GM23338 (cell line): ENCODE results near the gene SEMA4D. TPM values are rescaled to one million over a fixed set of nuclear protein-coding genes. Genes with fewer than 3 reads are reported as not detected.

ENCODE experiments used
- ATAC-seq: fragments of 200-7000 bp; cut with Tn5 transposase; 3 replicates; pipeline ENCODE4 v1.9.1; 2020
- DNase-seq: peaks from one replicate; pipeline ENCODE4 v3.0.0-alpha.2; 2015; ENCODE audit warnings: low spot score
- H2AFZ ChIP-seq: fragments of 200-600 bp; sonication (generic); 2 replicates; pipeline ENCODE4 v1.8.0; 2016; ENCODE audit warnings: antibody characterized with exemption, mild to moderate bottlenecking, moderate library complexity
- H3F3A ChIP-seq: fragments of 200-600 bp; sonication (generic); replicated peaks from 2 replicates; pipeline ENCODE4 v1.8.0; 2017; ENCODE audit warnings: antibody characterized with exemption, mixed run types, low read depth
- H3K27ac ChIP-seq: fragments of 200-600 bp; sonication (generic); 2 replicates; pipeline ENCODE4 v1.6.1; 2016; ENCODE audit warnings: low read depth
- H3K27me3 ChIP-seq: fragments of 200-600 bp; sonication (generic); 2 replicates; pipeline ENCODE4 v1.8.0; 2016; ENCODE audit warnings: mild to moderate bottlenecking, mixed run types, moderate library complexity; ENCODE audit not compliant: insufficient read depth
- H3K36me3 ChIP-seq: fragments of 200-600 bp; sonication (generic); 2 replicates; pipeline ENCODE4 v1.8.0; 2016; ENCODE audit warnings: mild to moderate bottlenecking; ENCODE audit not compliant: insufficient read depth
- H3K4me1 ChIP-seq: fragments of 200-600 bp; sonication (generic); 2 replicates; pipeline ENCODE4 v1.8.0; 2016; ENCODE audit warnings: mild to moderate bottlenecking, moderate library complexity; ENCODE audit not compliant: insufficient read depth
- H3K4me2 ChIP-seq: fragments of 200-600 bp; sonication (generic); 2 replicates; pipeline ENCODE4 v1.7.1; 2017; ENCODE audit warnings: mixed run types
- H3K4me3 ChIP-seq: fragments of 200-600 bp; sonication (generic); 2 replicates; pipeline ENCODE4 v1.6.1; 2016; ENCODE audit warnings: mixed run types
- H3K79me2 ChIP-seq: fragments of 200-600 bp; sonication (generic); replicated peaks from 2 replicates; pipeline ENCODE4 v1.8.0; 2017; ENCODE audit warnings: mild to moderate bottlenecking; ENCODE audit not compliant: insufficient read depth
- H3K9me2 ChIP-seq: fragments of 200-600 bp; sonication (generic); 2 replicates; pipeline ENCODE4 v1.8.0; 2017; ENCODE audit not compliant: insufficient read depth
- H4K20me1 ChIP-seq: fragments of 200-600 bp; sonication (generic); replicated peaks from 2 replicates; pipeline ENCODE4 v1.8.0; 2017; ENCODE audit warnings: mild to moderate bottlenecking; ENCODE audit not compliant: insufficient read depth
- H3K27ac Mint-ChIP-seq: 2 replicates; pipeline ENCODE4 v1.8.0; 2020; ENCODE audit warnings: inconsistent platforms, mild to moderate bottlenecking, moderate library complexity, mixed read lengths
- H3K27me3 Mint-ChIP-seq: 3 replicates; pipeline ENCODE4 v1.8.0; 2022; ENCODE audit warnings: low read depth, mild to moderate bottlenecking, moderate library complexity, mixed read lengths, inconsistent platforms; ENCODE audit not compliant: insufficient read depth, poor library complexity
- H3K36me3 Mint-ChIP-seq: 3 replicates; pipeline ENCODE4 v1.8.0; 2021; ENCODE audit warnings: low read depth, mild to moderate bottlenecking, inconsistent platforms, moderate library complexity, mixed read lengths
- H3K4me1 Mint-ChIP-seq: 3 replicates; pipeline ENCODE4 v1.8.0; 2020; ENCODE audit warnings: mild to moderate bottlenecking, inconsistent platforms, mixed read lengths
- H3K4me3 Mint-ChIP-seq: 3 replicates; pipeline ENCODE4 v1.8.0; 2021; ENCODE audit warnings: moderate library complexity, mild to moderate bottlenecking, inconsistent platforms, mixed read lengths
- H3K9me3 Mint-ChIP-seq: 3 replicates; pipeline ENCODE4 v1.8.0; 2020; ENCODE audit warnings: moderate library complexity, mild to moderate bottlenecking, inconsistent platforms, mixed read lengths
- CREB1 ChIP-seq: fragments of 250-450 bp; sonication (Bioruptor Pico); IDR thresholded peaks from 2 replicates; pipeline ENCODE4 v1.5.0; 2020; ENCODE audit warnings: low read depth, mild to moderate bottlenecking, moderate library complexity
- CTCF ChIP-seq, 2 experiments: fragments of 200-600 bp in 1 of 2; sonication (generic) in 1 of 2; conservative IDR thresholded peaks; 2 replicates each; pipeline versions ENCODE4 v1.5.1 to v1.6.1; 2016 to 2017; ENCODE audit warnings: antibody characterized with exemption in 2 of 2, low read depth in 2 of 2, mild to moderate bottlenecking in 2 of 2, moderate library complexity in 1 of 2
- ETS1 ChIP-seq: IDR thresholded peaks from 2 replicates; pipeline ENCODE4 v1.6.1; 2016; ENCODE audit warnings: antibody characterized with exemption
- EZH2 ChIP-seq: fragments of 200-600 bp; sonication (generic); IDR thresholded peaks from one replicate; pipeline ENCODE4 v1.8.0; 2017; ENCODE audit warnings: antibody characterized with exemption, mild to moderate bottlenecking, low read depth; ENCODE audit not compliant: unreplicated experiment
- EZH2phosphoT487 ChIP-seq: fragments of 200-600 bp; sonication (generic); IDR thresholded peaks from one replicate; pipeline ENCODE4 v1.8.1; 2018; ENCODE audit warnings: antibody characterized with exemption; ENCODE audit not compliant: unreplicated experiment
- JUNB ChIP-seq: IDR thresholded peaks from one replicate; pipeline ENCODE4 v1.6.1; 2016; ENCODE audit warnings: antibody characterized with exemption; ENCODE audit not compliant: unreplicated experiment
- NANOG ChIP-seq: IDR thresholded peaks from 2 replicates; pipeline ENCODE4 v1.6.1; 2016; ENCODE audit warnings: antibody characterized with exemption, borderline replicate concordance
- POLR2AphosphoS5 ChIP-seq: IDR thresholded peaks from 2 replicates; pipeline ENCODE4 v1.6.1; 2016; ENCODE audit warnings: antibody characterized with exemption, low read depth
- REST ChIP-seq: IDR thresholded peaks from one replicate; pipeline ENCODE4 v1.6.1; 2018; ENCODE audit warnings: antibody characterized with exemption; ENCODE audit not compliant: unreplicated experiment
- STAT1 ChIP-seq: IDR thresholded peaks from one replicate; pipeline ENCODE4 v1.6.1; 2016; ENCODE audit warnings: antibody characterized with exemption; ENCODE audit not compliant: unreplicated experiment
- ZNF114 ChIP-seq: fragments of 250-450 bp; sonication (Bioruptor Pico); IDR thresholded peaks from 2 replicates; pipeline ENCODE4 v1.5.0; 2020; ENCODE audit warnings: mild to moderate bottlenecking, moderate library complexity
- ZNF331 ChIP-seq: fragments of 250-450 bp; sonication (Bioruptor Pico); IDR thresholded peaks from 2 replicates; pipeline ENCODE4 v1.5.0; 2020; ENCODE audit warnings: low read depth, mild to moderate bottlenecking, moderate library complexity
- ZNF462 ChIP-seq: fragments of 250-450 bp; sonication (Bioruptor Pico); IDR thresholded peaks from 2 replicates; pipeline ENCODE4 v1.5.0; 2020; ENCODE audit warnings: mild to moderate bottlenecking, moderate library complexity
- polyA plus RNA-seq: library from polyadenylated mRNA; unstranded; fragments of >200 nt; fragmentation: Nextera tagmentation; extraction: Ambion mirVana; gene quantifications from 2 replicates; pipeline ENCODE4 v1.2.1, GENCODE V29; 2016
- total RNA-seq: library from RNA; depleted of rRNA; stranded (reverse); fragments of >200 nt; shearing (Covaris generic); gene quantifications from 2 replicates; pipeline ENCODE4 v1.2.3, GENCODE V29; 2014

SEMA4D gene
- total and polyA plus RNA-seq, 2 experiments from 2014 or later: 19.3 to 63.0 TPM

- Histone ChIP-seq H3K4me3 (no peak overlapping the region), H3K79me2 (no peaks in the 10 kb centered on the region), H3K4me1 (no peaks in the 10 kb centered on the region), H4K20me1 (no peaks in the 10 kb centered on the region), H3K36me3 (no peaks in the 10 kb centered on the region), H3K27me3 (no peaks in the 10 kb centered on the region), H3K27ac (no peak overlapping the region), H3K4me2 (no peak overlapping the region), H3F3A (no peaks in the 10 kb centered on the region), H2AFZ (no peak overlapping the region), H3K9me2 (no peaks in the 10 kb centered on the region)
- Mint-ChIP-seq H3K4me3 (no peak overlapping the region), H3K27ac (no peak overlapping the region), H3K27me3 (peaks cover 15% of the 10 kb centered on the region), H3K9me3 (no peaks in the 10 kb centered on the region; the same call in 2 of the 3 replicates), H3K36me3 (no peaks in the 10 kb centered on the region), H3K4me1 (peaks cover 4% of the 10 kb centered on the region; the same call in 2 of the 3 replicates)
- TF ChIP-seq ZNF331 (CRISPR knock-in tag): no peak
- no peak for TF ChIP-seq POLR2AphosphoS5
- no peak for TF ChIP-seq CTCF (conservative IDR thresholded peaks at IDR 0.05; ENCODE audit: low read depth in 2 of 2)
- TF ChIP-seq CREB1: no peak
- TF ChIP-seq JUNB: no peak
- TF ChIP-seq STAT1: no peak
- no peak for TF ChIP-seq NANOG
- no peak for TF ChIP-seq EZH2
- TF ChIP-seq EZH2phosphoT487: no peak
- TF ChIP-seq REST: no peak
- TF ChIP-seq ZNF114 (CRISPR knock-in tag): no peak
- no peak for TF ChIP-seq ETS1
- no peak for TF ChIP-seq ZNF462 (CRISPR knock-in tag)
- DNase-seq (no peak), ATAC-seq (no peak)
Measured at GRCh38 chr9:89519366-89519805, 21.5 kb upstream of the SEMA4D start.
